H1 (cell line): Measurements from ENCODE around the gene ELOVL6. TPM values are rescaled to one million over a fixed set of nuclear protein-coding genes. Genes with fewer than 3 reads are reported as not detected.

Experiments used
- RAD21 ChIP-seq, 2 experiments: IDR thresholded peaks in 1 of 2; conservative IDR thresholded peaks in 1 of 2; 2 replicates each; pipeline ENCODE4 v1.6.1; 2011; ENCODE audit warnings: low read depth in 2 of 2, low read length in 2 of 2, improper control_type of control experiment in 1 of 2, inconsistent platforms in 1 of 2, mild to moderate bottlenecking in 1 of 2, moderate library complexity in 1 of 2
- TCF12 ChIP-seq: IDR thresholded peaks from 2 replicates; pipeline ENCODE4 v1.6.1; 2011; ENCODE audit warnings: low read depth, mild to moderate bottlenecking, low read length
- polyA plus RNA-seq, 7 experiments: library from polyadenylated mRNA; depleted of rRNA in 3 of 7; stranded (reverse) in 5 of 7; unstranded in 2 of 7; fragments of >200 nt in 5 of 7; fragments of 200-250 nt in 2 of 7; gene quantifications; 1 replicate in 5 of 7; 2 replicates in 1 of 7; 4 replicates in 1 of 7; pipeline versions ENCODE4 v1.2.1 to v1.2.3, GENCODE V29; 2011 to 2013; ENCODE audit warnings: missing spikeins in 2 of 7, mixed read lengths in 2 of 7
- total RNA-seq: library from RNA; stranded (reverse); fragmentation: NEBNext Ultra II Directional; extraction: Animal tissue kit (Norgen Biotek cat#: 25700); gene quantifications from 2 replicates; pipeline ENCODE4 v1.2.1, GENCODE V29; 2021

Gene ELOVL6
- total and polyA plus RNA-seq, 2 of the 8 experiments (the other 6 are each of a cell fraction or from before 2014, with no cell fraction given): 27.8 to 86.6 TPM

DNA sequence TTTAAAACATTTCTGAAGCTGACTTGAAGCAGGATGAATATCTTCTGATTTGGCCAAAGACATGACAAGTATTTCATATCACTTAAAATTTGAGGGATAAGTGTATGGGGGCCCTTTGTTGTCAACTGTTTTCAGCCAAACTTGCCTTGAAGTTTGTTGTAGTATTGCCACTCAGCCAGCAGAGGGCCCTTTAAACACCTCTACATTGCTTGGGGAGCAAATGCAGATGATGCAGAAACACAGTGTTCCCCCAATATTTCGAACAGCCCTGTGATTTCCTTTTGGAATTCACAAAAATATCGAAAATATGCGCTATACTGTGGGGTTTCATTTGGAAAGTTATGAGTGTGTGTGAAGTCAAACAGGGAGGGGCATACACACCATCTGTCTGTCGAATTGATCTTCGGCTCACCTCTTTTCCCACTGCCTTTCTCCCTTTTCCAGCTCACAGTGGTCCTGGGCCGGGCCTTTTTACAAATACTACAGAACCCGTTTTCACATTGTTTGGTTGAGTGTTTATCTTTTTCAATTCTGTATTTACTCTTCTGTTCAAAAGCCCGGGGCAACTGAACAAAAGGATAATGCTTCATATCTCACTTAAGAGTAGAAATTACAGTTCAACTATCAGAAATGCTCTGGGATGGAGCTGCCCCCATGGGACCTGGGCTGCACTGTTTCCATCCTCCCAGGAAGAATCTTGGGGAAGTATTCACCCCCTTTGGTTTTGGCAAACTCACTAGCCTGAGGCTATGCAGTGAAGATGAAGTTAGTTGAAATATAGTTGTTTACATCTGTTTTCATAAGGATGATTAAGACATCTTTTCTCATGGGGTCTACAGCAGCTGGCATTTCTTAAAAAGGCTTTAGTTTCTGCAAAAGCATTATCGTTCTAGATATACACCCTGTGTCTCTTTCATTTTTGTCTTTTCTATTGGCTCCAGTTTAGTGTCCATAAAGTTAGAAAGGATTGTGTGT lies 148.2 kb downstream of the ELOVL6 start (continued):
- TF ChIP-seq RAD21 (IDR thresholded peaks at IDR 0.05 in 1 of 2, conservative IDR thresholded peaks at IDR 0.05 in 1 of 2; ENCODE audit: low read depth in 2 of 2, low read length in 2 of 2): peak; percentile 70 to 73
- no peak for TF ChIP-seq TCF12
